Activated CD8-positive, alpha-beta memory T cell treated with anti-CD3 and anti-CD28 coated beads, Interleukin-2, amount 10 ng/mL, durations not matched to agents 7 days and 5 days (primary cell): ENCODE results near the gene HGS. TPM values are rescaled to one million over a fixed set of nuclear protein-coding genes. Genes with fewer than 3 reads are reported as not detected.
A peak's percentile ranks its signal among the peaks of the same experiment; 100 is the strongest.

Source experiments
- ATAC-seq: fragments of 150-1000 bp; cut with Tn5 transposase; one replicate; pipeline ENCODE4 v1.10.0; 2021; ENCODE audit warnings: moderate library complexity
- CTCF ChIA-PET: fragments of 350-600 bp; sonication (Branson Sonifier 250); formaldehyde crosslinking; loops from one replicate; lab custom pipeline; 2021; ENCODE audit warnings: antibody characterized with exemption; lab: Charles Lee
- DNase-seq: peaks from one replicate; pipeline ENCODE4 v3.0.0-alpha.2; 2020
- H3K27ac Mint-ChIP-seq: one replicate; pipeline ENCODE4 v1.8.0; 2021; ENCODE audit warnings: mild to moderate bottlenecking, mixed read lengths
- H3K27me3 Mint-ChIP-seq: one replicate; pipeline ENCODE4 v1.8.0; 2021; ENCODE audit warnings: mixed read lengths
- H3K36me3 Mint-ChIP-seq: one replicate; pipeline ENCODE4 v1.8.0; 2021; ENCODE audit warnings: mild to moderate bottlenecking, mixed read lengths
- H3K4me1 Mint-ChIP-seq: one replicate; pipeline ENCODE4 v1.8.0; 2021; ENCODE audit warnings: mixed read lengths
- H3K4me3 Mint-ChIP-seq: one replicate; pipeline ENCODE4 v1.8.0; 2021; ENCODE audit warnings: mild to moderate bottlenecking, moderate library complexity, mixed read lengths
- H3K9me3 Mint-ChIP-seq: one replicate; pipeline ENCODE4 v1.8.0; 2022; ENCODE audit warnings: low read depth, mixed read lengths
- total RNA-seq, 2 experiments: library from RNA; stranded (reverse); gene quantifications; one replicate each; pipeline ENCODE4 v1.2.3, GENCODE V29; 2021

The HGS gene
- total RNA-seq, 2 experiments from 2014 or later, result 145 to 159 TPM

DNA sequence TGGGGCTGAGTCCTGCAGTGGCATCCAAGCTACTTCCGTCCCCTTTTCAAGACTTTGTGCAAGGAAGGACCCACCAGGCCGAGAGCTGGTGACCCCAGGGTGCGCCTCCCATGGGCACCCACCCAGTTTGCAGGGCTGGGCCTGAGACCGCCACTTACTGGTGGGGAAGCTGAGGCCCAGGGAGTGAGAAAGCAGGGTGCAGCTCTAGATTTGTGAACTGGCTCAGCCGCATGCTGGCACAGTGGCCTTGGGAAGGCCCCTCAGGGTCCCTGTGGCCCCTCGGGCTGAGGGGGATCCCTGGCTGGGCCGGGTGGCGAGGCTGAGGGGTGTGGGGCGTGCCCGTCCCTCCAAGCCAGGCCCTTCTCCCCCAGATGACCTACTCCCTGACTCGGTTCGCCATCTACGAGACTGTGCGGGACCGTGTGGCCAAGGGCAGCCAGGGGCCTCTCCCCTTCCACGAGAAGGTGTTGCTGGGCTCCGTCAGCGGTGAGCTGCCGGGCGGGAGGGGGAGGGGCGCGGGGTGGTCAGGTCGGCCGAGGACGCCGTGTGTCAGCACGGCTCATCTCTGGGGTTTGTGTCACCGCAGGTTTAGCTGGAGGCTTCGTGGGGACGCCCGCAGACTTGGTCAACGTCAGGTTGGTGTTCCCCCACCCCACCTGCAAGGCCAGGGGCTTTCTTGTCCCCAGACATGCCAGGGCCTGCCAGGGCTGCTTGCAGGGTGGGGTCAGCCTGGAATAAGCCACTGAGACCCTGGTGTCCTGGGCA lies 31.5 kb downstream of the HGS start:
- Mint-ChIP-seq H3K4me1 (peaks cover 27% of the 10 kb centered on the region), H3K4me3 (no peak overlapping the region), H3K36me3 (peaks cover 3% of the 10 kb centered on the region), H3K27me3 (no peaks in the 10 kb centered on the region), H3K27ac (no peak overlapping the region), H3K9me3 (no peaks in the 10 kb centered on the region)
- DNase-seq (no peak), ATAC-seq (no peak)
- CTCF ChIA-PET, result interaction anchor here (1.3 to 1.5 kb wide), 2 partner anchors 10 to 148 kb away, joined by 4 read pairs; no protein-coding TSS in a partner anchor

DNA sequence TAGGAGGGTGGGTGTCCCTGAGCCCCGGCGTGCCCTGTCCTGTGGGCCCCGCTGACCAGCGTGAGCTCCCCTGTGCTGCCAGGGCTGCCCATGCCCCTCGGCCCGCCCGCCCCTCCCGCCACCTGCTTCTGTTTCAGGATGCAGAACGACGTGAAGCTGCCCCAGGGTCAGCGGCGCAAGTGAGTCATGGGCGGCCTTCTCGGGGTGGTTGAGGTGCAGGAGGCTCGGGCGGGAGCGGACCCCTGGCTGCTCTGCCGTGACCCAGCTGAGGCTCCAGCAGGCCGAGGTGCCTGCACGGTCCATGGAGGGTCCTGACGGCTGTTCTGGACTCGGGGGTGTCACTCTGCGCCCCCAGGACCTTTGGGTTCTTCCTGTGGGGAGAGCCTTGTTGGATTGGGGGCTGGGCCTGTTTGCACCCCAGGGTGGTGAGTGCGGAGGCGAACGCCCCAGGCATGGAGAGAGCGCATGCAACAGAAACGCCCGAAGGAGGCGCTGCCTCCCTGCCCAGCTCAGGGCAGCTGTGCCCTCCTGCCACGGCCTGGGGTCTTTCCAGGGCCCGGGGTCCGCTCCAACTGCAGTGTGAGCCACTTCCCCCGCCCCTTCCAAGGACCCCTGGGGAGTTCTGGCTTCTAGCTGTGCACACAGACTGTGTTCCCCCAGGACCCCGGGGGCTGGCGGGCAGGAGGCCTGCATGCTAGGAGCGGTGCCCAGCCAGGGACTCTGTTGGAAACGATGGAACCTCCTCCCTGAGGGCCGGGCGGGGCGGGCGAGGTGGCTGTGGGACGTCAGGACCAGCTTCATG lies 32.3 kb downstream of the HGS start:
- Mint-ChIP-seq H3K27me3 (no peaks in the 10 kb centered on the region), H3K4me3 (no peak overlapping the region), H3K9me3 (no peaks in the 10 kb centered on the region), H3K4me1 (peaks cover 19% of the 10 kb centered on the region), H3K36me3 (peaks cover 3% of the 10 kb centered on the region), H3K27ac (no peak overlapping the region)
- DNase-seq, result no peak
- CTCF ChIA-PET, result interaction anchor here (1.3 kb wide), 1 partner anchor 11 kb away, joined by 4 read pairs; no protein-coding TSS in a partner anchor
- ATAC-seq, result no peak

DNA sequence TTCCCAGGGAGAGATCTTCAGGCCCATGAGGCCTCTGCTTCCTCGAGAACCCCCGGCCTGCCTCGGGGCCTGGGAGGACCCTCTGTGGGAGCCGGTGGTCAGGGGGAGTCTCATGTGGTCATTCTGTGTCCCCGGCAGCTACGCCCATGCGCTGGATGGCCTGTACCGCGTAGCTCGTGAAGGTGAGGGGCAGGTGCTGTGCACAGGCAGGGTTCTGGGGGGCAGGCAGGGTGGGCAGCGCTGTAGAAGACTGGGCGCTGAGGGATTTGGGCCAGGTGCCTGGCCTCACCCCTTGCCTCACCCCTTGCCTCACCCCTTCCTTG lies 32.8 kb downstream of the HGS start:
- Mint-ChIP-seq H3K36me3 (peaks cover 3% of the 10 kb centered on the region), H3K27ac (no peak overlapping the region), H3K9me3 (no peaks in the 10 kb centered on the region), H3K27me3 (no peaks in the 10 kb centered on the region), H3K4me3 (no peak overlapping the region), H3K4me1 (peaks cover 15% of the 10 kb centered on the region)
- ATAC-seq (no peak), DNase-seq (no peak)
- CTCF ChIA-PET, result no interaction called here

DNA sequence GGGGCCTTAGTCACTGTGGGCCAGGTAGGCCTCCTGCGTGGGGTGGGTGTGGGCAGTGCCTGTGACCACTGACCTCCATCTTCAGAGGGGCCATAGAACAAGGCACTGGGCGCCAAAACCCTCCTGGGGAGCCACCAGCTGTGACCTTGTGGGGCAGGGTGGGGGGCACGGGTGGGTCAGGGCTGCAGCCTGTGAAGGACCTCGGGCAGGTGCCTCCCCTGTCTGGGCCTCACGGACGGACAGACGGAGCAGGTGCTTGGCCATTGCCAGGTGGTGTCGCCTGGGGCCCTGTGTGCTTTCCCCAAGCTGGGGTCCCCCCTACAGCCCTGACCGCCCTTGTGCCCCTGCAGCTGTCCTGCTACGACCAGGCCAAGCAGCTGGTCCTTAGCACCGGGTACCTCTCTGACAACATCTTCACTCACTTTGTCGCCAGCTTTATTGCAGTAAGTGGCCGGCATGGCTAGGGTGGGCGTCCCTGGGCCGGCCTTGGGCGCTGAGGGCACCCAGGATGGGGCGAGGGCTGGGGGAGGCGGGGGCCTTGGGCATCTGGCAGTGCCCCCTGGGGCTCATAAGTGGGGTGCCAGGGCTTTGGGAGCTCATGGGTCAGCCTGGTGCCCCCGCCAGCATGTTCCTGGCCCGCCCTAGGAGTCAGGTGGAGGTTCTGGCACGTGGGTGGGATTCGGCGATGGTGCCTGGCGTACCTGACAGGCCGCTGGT lies 33.4 kb downstream of the HGS start:
- Mint-ChIP-seq H3K9me3 (no peaks in the 10 kb centered on the region), H3K27ac (no peak overlapping the region), H3K4me1 (peaks cover 14% of the 10 kb centered on the region), H3K36me3 (peaks cover 3% of the 10 kb centered on the region), H3K27me3 (no peaks in the 10 kb centered on the region), H3K4me3 (no peak overlapping the region)
- no peak for DNase-seq
- CTCF ChIA-PET, result no interaction called here
- ATAC-seq, result no peak

DNA sequence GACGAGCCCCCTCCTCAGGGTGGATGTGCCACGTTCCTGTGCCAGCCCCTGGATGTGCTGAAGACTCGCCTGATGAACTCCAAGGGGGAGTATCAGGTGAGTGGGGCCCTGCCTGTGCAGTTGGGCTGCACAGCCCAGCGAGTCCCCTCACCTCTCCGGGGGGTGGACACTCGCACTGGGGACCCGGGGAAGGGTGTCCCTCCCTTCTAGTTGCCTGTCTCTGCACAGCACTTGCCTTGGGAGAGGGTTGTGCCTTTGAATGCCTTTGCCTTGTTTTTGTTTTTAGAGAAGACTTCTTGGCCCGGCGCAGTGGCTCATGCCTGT lies 33.9 kb downstream of the HGS start:
- Mint-ChIP-seq H3K27me3 (no peaks in the 10 kb centered on the region), H3K9me3 (no peaks in the 10 kb centered on the region), H3K27ac (no peak overlapping the region), H3K4me1 (peaks cover 12% of the 10 kb centered on the region), H3K4me3 (no peak overlapping the region), H3K36me3 (peaks cover 3% of the 10 kb centered on the region)
- CTCF ChIA-PET, result no interaction called here
- ATAC-seq (no peak), DNase-seq (no peak)

DNA sequence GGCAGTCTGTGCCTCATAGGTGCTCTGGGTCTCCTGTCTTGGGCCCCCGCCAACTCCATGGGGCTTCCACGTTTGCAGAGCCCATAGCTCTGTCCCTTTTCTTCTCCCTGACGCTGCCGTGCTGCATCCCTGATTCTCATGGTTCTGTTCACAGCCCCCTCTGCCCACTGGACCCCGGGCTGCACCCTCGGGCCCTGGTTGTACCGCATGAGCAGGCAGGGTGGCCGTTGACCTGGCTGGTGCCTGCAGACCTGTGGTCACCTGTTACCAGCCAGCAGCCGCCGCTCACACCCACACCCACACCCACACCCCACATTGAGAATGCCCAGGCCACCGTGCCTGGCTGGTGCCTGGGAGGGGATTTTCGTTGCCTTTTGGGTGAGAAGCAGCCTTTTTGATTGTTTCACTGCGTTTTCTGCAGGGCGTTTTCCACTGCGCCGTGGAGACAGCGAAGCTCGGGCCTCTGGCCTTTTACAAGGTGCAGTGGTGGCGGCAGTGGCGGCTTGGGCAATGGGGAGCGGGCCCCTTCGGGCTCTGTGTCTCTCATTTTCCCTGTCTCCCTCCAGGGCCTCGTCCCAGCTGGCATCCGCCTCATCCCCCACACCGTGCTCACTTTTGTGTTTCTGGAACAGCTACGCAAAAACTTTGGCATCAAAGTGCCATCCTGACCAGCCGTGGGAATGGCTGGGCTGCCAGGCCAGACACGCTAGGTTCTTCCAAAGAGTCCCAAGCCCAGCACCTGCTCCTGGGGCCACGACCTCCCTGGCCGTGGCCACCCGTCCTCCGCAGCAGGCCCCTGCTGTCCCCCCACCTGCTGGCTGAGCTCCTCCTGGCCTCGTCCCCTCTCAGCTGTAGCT lies 35.8 kb downstream of the HGS start:
- no peak for ATAC-seq
- CTCF ChIA-PET, result no interaction called here
- H3K27ac Mint-ChIP-seq, result no peak overlapping the region
- peaks cover 2% of the 10 kb centered on the region for H3K27me3 Mint-ChIP-seq
- no peak for DNase-seq
- peaks cover 3% of the 10 kb centered on the region for H3K36me3 Mint-ChIP-seq
- H3K9me3 Mint-ChIP-seq, result no peaks in the 10 kb centered on the region
- no peak overlapping the region for H3K4me3 Mint-ChIP-seq
- peaks cover 2% of the 10 kb centered on the region for H3K4me1 Mint-ChIP-seq

DNA sequence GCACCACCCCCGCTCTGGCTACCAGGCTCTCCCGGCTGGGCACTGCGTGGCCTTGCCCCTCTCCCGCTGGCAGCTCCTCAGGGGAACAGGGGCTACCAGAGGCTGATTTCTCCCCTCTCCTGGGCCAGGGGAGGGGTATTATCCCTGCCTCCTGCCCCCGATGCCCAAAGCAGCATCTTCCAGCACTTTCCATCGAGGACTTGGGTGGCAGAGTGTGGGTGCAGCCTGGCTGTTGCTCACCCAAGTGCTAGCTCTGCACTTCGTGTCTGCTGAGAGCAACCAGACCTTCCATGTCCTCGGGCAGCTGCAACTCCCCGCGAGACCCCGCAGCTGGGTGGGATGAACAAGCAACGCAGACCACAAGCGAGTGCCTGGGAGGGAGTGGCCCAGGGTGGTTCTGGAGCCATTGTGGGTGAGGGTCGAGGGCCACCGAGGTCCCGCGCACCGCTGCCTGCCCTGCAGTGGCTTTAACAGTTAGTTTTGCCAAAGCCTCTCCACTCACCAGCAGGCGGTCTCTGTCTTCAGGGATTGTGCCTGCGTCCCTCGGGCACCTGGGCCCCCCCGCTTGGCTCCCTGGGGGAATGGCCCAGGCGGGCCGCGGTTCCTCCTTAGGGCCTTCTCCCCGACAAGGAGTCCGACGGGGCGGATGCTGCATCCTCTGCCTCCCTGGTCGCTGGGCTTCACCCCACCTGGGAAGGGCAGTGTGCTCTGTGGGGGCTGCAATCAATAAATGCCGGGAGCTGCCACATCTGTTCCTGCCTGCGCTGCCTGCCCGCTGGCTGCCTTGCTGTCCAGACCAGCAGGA lies 36.7 kb downstream of the HGS start:
- H3K4me3 Mint-ChIP-seq, result no peak overlapping the region
- CTCF ChIA-PET, result interaction anchor here (2.8 kb wide), 1 partner anchor 8 kb away, joined by 8 read pairs; the partner anchor contains the start of gene SLC25A10
- DNase-seq (no peak), ATAC-seq (no peak)
- no peaks in the 10 kb centered on the region for H3K4me1 Mint-ChIP-seq
- H3K9me3 Mint-ChIP-seq, result no peaks in the 10 kb centered on the region
- peaks cover 2% of the 10 kb centered on the region for H3K27me3 Mint-ChIP-seq
- H3K27ac Mint-ChIP-seq, result no peak overlapping the region
- H3K36me3 Mint-ChIP-seq, result peaks cover 3% of the 10 kb centered on the region

DNA sequence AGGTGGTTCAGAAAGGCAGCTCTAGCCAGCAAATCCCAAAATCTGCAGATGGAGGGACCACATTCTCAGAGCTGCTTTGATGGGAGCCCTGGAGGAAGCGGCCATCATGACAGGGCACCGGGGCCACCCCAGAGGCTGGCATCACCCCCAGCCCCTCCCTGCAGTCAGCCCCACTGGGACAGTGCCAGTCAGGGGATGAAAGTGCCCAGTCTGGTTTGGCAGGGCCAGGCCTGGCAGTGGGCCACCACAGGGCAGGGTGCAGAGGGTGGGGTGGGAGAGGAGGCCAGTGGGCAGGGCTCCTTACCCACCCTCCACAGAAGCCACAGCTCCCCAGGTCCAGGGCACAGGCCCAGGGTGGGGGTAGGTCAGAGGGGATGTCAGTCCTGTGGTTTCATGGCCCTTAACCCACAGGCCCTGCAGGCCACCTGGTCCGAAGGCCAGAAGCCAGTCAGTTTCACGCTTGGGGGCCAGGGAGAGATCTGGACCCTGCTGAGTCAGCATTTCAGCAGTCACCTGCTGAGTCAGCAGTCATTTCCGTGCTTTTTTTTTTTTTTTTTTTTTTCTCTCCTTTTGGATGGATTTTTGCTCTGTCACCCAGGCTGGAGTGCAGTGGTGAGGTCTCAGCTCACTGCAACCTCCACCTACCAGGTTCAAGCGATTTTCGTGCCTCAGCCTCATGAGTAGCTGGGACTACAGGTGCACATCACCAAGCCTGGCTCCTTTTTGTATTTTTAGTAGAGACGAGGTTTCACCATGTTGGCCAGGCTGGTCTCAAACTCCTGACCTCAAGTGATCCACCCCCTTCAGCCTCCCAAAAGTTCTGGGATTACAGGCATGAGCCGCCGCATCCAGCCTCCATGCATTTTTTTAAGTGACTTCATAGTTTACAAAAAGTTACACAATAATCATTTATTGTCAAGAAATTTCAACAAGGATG lies 38.6 kb downstream of the HGS start:
- no peaks in the 10 kb centered on the region for H3K9me3 Mint-ChIP-seq
- H3K4me1 Mint-ChIP-seq, result no peaks in the 10 kb centered on the region
- DNase-seq (no peak), ATAC-seq (peak; percentile 27)
- no peak overlapping the region for H3K4me3 Mint-ChIP-seq
- H3K27me3 Mint-ChIP-seq, result peaks cover 2% of the 10 kb centered on the region
- H3K36me3 Mint-ChIP-seq, result peaks cover 3% of the 10 kb centered on the region
- CTCF ChIA-PET, result interaction anchor here (0.5 to 2.8 kb wide), 5 partner anchors 10 to 128 kb away, joined by 3 to 8 read pairs (median 3); partner anchors contain the start of gene SLC25A10
- H3K27ac Mint-ChIP-seq, result no peak overlapping the region

DNA sequence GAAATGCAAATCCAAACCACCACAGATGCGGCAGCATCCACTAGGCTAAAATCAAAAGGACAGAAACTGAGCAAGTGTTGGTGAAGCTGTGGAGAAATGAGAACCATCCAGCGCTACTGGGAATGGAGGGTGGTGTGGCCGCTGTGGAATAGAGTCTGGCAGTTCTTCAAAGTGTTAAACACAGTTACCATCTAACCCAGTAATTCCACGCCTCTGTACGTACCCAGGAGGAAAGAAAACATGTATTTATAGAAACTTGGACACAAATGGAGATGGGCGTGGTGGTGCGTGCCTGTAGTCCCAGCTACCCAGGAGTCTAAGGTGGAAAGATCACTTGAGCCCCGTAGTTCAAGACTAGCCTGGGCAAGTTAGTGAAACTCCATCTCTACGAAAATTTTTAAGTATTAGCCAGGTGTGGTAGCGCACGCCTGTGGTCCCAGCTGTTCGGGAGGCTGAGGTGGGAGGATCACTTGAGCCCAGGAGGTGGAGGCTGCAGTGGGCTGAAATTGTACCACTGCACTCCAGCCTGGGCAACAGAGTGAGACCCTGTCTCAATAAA lies 39.9 kb downstream of the HGS start:
- H3K4me1 Mint-ChIP-seq, result no peaks in the 10 kb centered on the region
- no peak for DNase-seq
- no peak overlapping the region for H3K27ac Mint-ChIP-seq
- H3K9me3 Mint-ChIP-seq, result no peaks in the 10 kb centered on the region
- H3K27me3 Mint-ChIP-seq, result peaks cover 2% of the 10 kb centered on the region
- peaks cover 1% of the 10 kb centered on the region for H3K36me3 Mint-ChIP-seq
- CTCF ChIA-PET, result interaction anchor here (0.7 to 2.8 kb wide), 2 partner anchors 11 to 114 kb away, joined by 3 to 8 read pairs; partner anchors contain the start of gene SLC25A10
- no peak overlapping the region for H3K4me3 Mint-ChIP-seq
- ATAC-seq, result no peak

DNA sequence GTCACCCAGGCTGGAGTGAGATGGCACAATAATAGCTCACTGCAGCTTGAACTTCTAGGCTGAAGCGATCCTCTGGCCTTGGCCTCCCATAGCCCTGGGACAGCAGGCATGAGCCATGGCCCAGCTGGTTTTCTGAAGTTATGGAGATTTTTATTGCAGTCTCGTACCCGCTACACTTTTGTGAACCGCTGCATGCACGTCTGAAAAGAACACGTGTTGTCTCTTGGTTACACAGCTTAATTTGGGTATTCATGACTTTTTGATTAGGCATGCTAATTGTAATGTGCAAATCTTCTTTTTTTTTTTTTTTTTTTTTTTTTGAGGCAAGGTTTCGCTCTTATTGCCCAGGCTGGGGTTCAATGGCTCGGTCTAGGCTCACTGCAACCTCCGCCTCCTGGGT lies 41.6 kb downstream of the HGS start:
- CTCF ChIA-PET, result interaction anchor here (0.7 to 1.1 kb wide), 3 partner anchors 13 to 734 kb away, joined by 3 to 6 read pairs (median 3); partner anchors contain the start of gene SLC25A10
- no peak for ATAC-seq
- DNase-seq, result no peak
- Mint-ChIP-seq H3K36me3 (no peaks in the 10 kb centered on the region), H3K4me3 (no peak overlapping the region), H3K27me3 (peaks cover 2% of the 10 kb centered on the region), H3K9me3 (no peaks in the 10 kb centered on the region), H3K27ac (no peak overlapping the region), H3K4me1 (no peaks in the 10 kb centered on the region)

DNA sequence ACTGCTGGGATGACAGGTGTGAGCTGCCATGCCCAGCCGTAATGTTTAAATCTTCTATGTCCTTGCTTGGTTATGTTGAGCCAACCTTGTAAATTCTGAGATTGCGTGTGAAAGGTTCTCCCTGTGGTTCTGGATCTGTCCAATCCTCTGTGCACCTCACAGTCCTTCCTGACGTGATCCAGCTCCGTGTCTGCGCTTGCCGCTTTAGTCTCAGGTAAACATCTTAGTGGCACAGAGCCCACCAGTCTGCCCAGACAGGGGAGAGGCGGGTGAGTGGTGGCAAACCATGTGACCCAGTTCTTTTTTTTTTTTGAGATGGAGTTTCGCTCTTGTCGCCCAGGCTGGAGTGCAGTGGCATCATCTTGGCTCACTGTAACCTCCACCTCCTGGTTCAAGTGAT lies 42.2 kb downstream of the HGS start:
- CTCF ChIA-PET, result interaction anchor here (1.1 kb wide), 1 partner anchor 13 kb away, joined by 6 read pairs; the partner anchor contains the start of gene SLC25A10
- Mint-ChIP-seq H3K36me3 (no peaks in the 10 kb centered on the region), H3K4me3 (no peak overlapping the region), H3K27me3 (peaks cover 2% of the 10 kb centered on the region), H3K4me1 (no peaks in the 10 kb centered on the region), H3K9me3 (no peaks in the 10 kb centered on the region), H3K27ac (no peak overlapping the region)
- no peak for DNase-seq
- no peak for ATAC-seq
